GM10266 (cell line): ENCODE data around the gene MKNK1.

Experiments used
- DNase-seq: peaks from one replicate; pipeline ENCODE4 v3.0.0; 2012; ENCODE audit errors: extremely low spot score
- TF ChIP-seq, protein P1 (sequence below): IDR thresholded peaks from 2 replicates; pipeline ENCODE4 v1.5.1; 2012; ENCODE audit warnings: mild to moderate bottlenecking, low read depth; ENCODE audit not compliant: control insufficient read depth, insufficient read depth; ENCODE audit errors: missing control alignments

Gene MKNK1

DNA sequence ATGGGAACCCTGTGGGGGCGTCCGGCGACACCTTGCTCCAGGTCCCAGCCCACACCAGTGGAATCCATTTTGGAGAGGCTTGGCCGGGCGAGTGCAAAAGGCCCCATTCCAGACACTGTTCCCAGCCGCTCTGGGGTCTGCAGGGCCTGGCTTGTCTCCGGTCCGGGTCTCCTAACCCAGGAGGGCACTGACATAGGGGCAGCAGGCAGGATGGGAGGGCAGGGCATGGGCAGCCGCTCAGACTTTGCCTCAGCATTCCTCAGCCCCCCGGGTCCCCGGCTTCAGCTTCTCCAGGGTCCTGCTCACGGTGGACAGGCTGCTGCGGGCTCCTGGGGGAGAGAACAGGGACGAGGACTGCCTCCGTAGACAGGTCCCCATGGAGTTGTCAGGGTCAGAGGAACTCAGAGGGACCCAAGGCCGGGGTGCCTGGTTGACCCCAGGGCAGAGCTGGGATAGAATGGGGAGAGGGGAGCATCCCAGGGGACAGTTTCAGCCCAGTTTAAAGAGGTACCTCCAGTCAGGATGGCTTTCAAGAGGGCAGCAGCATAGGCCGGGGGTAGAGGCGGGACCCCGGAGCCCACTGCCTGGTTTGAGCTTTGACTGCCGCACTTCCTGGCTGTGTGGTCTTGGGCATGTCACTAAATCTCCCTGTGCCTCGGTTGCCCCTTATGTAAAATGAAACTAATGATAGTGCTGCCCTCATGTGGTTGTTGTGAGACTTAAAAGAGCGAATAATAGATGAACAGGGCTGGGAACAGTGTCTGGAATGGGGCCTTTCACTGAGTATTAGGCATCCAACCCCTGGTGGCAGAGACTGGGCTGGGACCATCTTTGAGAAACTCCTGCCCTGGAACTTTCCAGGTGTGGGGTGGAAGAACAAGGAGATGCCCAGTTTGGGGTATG, 56.3 kb downstream of the MKNK1 start:
- DNase-seq, result peak; percentile 60
- TF ChIP-seq, protein P1, sequence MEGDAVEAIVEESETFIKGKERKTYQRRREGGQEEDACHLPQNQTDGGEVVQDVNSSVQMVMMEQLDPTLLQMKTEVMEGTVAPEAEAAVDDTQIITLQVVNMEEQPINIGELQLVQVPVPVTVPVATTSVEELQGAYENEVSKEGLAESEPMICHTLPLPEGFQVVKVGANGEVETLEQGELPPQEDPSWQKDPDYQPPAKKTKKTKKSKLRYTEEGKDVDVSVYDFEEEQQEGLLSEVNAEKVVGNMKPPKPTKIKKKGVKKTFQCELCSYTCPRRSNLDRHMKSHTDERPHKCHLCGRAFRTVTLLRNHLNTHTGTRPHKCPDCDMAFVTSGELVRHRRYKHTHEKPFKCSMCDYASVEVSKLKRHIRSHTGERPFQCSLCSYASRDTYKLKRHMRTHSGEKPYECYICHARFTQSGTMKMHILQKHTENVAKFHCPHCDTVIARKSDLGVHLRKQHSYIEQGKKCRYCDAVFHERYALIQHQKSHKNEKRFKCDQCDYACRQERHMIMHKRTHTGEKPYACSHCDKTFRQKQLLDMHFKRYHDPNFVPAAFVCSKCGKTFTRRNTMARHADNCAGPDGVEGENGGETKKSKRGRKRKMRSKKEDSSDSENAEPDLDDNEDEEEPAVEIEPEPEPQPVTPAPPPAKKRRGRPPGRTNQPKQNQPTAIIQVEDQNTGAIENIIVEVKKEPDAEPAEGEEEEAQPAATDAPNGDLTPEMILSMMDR, result peak; percentile 53

DNA sequence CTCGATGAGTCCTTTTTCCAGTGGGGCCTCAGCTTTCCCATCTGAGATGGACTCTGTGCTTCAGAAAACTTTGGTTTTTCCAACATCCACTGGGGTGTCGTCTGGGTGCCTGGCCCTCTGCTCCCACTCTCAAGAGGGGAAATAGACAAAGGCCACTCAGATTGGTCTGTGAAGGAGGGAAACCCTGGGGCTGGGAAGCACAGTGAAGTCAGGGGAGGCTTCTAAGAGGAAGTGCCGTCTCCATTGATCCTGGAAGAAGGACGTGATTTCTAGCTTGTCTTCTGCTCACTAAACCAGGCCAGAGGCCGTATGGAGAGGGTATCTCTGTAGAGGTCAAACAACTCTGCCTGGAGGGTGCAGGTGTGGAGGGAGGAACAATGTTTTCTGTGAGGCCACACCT, 57.9 kb downstream of the MKNK1 start:
- TF ChIP-seq, protein P1, result no peak
- no peak for DNase-seq

DNA sequence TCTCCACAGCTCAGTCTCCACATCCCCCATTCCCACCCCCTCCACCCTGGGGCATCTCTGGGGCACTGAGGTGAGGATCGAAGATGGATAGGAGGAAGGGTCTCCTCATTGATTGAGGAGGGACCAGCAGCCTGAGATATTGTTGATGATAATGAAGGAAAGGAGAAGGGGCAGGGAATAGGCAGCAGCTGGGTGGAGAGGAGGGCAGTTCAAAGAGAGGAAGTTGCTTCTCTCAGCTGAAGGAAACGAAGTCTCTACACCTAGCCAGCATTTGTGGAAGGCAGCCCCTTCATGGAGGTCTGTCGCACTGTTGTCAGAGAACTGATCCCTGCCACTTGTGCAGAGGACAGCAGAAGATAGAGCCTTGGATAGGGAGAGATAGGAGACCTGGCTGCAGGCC, 58.3 kb downstream of the MKNK1 start:
- TF ChIP-seq, protein P1, result no peak
- no peak for DNase-seq

DNA sequence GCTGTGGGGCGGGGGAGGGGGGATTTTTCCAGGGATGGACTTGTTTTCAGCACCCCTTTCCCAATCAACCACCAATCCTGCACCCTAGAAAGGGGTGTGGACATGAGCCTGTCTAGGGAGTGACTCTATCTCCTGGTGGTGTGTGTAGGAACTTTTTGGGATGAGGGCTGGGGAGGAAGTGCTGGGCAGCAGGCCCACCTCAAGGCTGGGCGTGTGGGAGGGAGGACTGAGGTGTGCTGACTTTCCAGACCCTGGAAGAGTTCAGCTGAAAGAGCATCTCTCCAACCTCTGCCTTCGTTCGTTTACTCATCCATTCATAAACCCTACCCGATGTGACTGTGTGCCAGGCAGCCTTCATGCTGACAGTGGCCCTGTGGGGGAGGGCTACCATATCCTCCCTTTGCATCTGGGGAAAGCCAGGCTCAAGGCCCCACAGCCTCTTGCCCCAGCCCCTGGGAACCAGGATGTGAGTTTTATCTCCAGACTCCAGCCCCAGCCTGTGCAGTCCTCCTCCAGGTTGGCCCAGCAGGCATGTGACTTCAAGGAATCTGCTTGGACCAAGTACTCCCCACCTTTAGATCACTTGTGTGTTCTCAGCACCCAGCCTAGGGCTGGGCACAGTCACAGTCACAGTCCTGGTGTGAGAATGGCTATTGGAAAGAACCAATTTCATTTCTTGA, 59.4 kb downstream of the MKNK1 start:
- TF ChIP-seq, protein P1, result no peak
- no peak for DNase-seq

DNA sequence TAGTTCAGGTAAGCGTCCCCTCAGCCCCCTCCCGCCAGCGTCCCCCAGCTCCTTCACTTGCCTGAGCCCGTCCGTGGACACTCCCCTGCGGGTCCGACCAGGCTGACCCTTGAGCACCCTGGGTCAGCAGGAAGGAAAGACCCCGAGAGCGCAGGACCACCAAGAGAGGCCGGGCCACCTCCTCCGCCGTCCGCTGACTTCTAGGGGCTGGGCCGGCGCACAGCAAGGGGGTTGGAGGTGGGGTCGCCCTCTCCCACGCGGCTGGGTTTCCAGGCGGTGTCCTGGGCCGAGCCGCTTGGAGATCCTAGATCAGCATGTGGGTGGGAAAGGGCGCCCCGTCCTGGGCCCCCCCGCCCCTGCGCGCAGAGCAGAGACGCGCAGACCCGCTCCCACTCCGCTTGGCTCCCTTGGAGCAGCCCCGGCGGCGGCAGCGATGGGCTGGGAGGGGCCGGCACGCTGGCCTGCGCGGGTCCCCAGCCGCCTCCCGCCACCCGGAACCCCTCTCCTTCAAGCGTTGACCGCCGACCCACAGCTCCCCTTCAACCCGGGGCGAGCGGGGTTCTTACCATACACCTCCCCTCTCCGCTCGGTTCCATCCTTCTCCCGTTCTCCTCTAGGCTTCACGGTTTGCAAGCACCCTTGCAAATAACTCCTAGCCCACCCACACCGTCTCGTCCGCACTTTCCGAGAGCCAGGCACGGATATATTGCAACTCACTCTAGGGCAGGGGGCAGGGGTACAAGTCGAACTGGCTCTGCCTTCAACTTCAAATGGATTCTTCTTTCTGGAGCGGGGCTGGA, 60.1 kb downstream of the MKNK1 start:
- DNase-seq, result no peak

DNA sequence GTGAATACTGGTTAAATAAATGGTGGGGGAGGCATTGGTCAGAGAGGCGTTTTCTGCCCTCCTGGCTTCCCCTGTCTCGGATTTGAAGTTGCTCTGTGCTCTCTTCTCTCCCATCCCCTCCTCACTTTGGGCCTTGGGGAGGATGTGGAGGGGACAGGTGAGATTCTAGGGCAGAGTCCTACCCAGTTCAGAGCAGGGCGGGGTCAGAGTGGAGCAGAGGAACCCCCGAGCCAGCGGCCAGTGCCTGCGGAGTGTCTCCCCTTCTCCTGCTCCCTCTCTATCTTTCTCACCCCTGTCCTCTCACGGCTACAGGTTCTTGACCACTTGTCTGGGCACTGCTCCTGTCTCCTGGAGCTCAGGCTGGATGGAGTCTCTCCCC, 60.7 kb downstream of the MKNK1 start:
- TF ChIP-seq, protein P1, result no peak
- DNase-seq, result no peak

More for the DNA sequence above, 60.1 kb downstream of the MKNK1 start:
- TF ChIP-seq, protein P1, result no peak
